ENCODE data around the gene PSORS1C1. TPM values are rescaled to one million over a fixed set of nuclear protein-coding genes. Genes with fewer than 3 reads are reported as not detected.

Gene PSORS1C1
- total and polyA plus RNA-seq, 7 experiments from 2014 or later, result not detected

- Mint-ChIP-seq H3K27me3 (peaks cover 0 to 6% (median 0%) of the 10 kb centered on the region in 5 donors), H3K36me3 (peaks cover 0 to 1% (median 0%) of the 10 kb centered on the region in 5 donors), H3K4me1 (peaks cover 18 to 50% (median 39%) of the 10 kb centered on the region in 7 donors), H3K9me3 (peaks cover 0 to 2% (median 0%) of the 10 kb centered on the region in 11 donors), H3K27ac (peak overlapping the region in 2 of 9 donors; percentile 27 to 56), H3K4me3 (no peak overlapping the region)
- no peaks in the 10 kb centered on the region for H3K27me3 ChIP-seq (ENCODE audit: control insufficient read depth in 2 of 2, insufficient read depth in 2 of 2, low read length in 2 of 2)
- H3K4me3 ChIP-seq (ENCODE audit: low read length), result no peak overlapping the region
- POLR2A ChIA-PET, result interaction anchor here (0.8 to 1.8 kb wide), 3 partner anchors 13 to 269 kb away, joined by 3 to 6 read pairs (median 4); partner anchors contain the start of gene PSORS1C1
- H3K9me3 ChIP-seq (ENCODE audit: control insufficient read depth in 2 of 3, low read length in 3 of 3), result no peaks in the 10 kb centered on the region
- intact Hi-C loops (cut with micrococcal nuclease), result no loop called here
- CTCF ChIA-PET, result interaction anchor here (0.6 to 2.5 kb wide), 5 partner anchors 9 to 362 kb away, joined by 3 to 14 read pairs (median 4); partner anchors contain the start of gene PSORS1C1
- H3K27ac ChIP-seq (ENCODE audit: low read depth, low read length), result no peak overlapping the region
- no peaks in the 10 kb centered on the region for H3K36me3 ChIP-seq (ENCODE audit: control insufficient read depth in 2 of 3, insufficient read depth in 3 of 3, low read length in 3 of 3)
- DNase-seq (no peak), ATAC-seq (no peak)
- peaks cover 28 to 39% of the 10 kb centered on the region in 2 donors for H3K4me1 ChIP-seq (ENCODE audit: control insufficient read depth in 2 of 2, insufficient read depth in 2 of 2, low read length in 2 of 2)
Measured at GRCh38 chr6:31092238-31092637, 22.4 kb upstream of the PSORS1C1 start.

DNA sequence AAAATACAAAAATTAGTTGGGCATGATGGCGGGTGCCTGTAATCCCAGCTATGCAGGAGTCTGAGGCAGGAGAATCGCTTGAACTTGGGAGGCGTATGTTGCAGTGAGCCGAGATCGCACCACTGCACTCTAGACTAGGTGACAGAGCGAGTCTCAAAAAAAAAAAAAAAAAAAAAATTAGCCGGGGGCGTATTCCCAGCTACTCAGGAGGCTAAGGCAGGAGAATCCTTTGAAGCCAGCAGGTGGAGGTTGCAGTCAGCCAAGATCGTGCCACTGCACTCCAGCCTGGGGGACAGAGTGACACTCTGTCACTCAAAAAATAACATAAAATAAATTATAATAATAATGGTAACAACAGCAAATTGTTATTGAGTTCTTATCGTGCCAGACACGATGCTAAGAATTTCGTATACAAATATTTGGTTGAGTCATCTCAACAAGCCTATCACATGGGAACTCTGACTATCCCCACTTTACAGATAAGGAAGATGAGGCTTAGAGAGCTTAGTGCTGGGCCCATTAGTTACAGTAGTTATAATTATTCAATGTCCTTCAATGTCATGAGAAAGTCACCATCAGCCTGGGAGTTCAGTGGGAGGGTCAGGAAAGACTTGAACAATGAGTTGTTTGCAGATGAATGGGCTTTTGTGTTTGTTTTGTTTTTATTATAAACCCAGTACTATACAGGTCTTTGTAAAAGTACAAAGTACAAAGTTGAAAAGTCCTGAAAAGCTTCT is 21.7 kb upstream of the PSORS1C1 start:
- Histone ChIP-seq H3K4me1 (ENCODE audit: control insufficient read depth in 2 of 2, insufficient read depth in 2 of 2, low read length in 2 of 2) (peaks cover 28 to 39% of the 10 kb centered on the region in 2 donors), H3K4me3 (ENCODE audit: low read length) (no peak overlapping the region), H3K27ac (ENCODE audit: low read depth, low read length) (no peak overlapping the region), H3K36me3 (ENCODE audit: control insufficient read depth in 2 of 3, insufficient read depth in 3 of 3, low read length in 3 of 3) (no peaks in the 10 kb centered on the region), H3K9me3 (ENCODE audit: control insufficient read depth in 2 of 3, low read length in 3 of 3) (no peaks in the 10 kb centered on the region), H3K27me3 (ENCODE audit: control insufficient read depth in 2 of 2, insufficient read depth in 2 of 2, low read length in 2 of 2) (no peaks in the 10 kb centered on the region)
- H3K4me3 Mint-ChIP-seq, result peak overlapping the region in 1 of 10 donors; percentile 43
- ChIA-PET CTCF (interaction anchor here (0.6 to 3.5 kb wide), 13 partner anchors 9 to 1231 kb away, joined by 3 to 21 read pairs (median 3); partner anchors contain the start of genes PSORS1C1 and VARS2), POLR2A (interaction anchor here (0.9 to 2.5 kb wide), 10 partner anchors 9 to 560 kb away, joined by 3 to 11 read pairs (median 6); partner anchors contain the start of genes DDR1, PSORS1C1 and VARS2)
- ATAC-seq, result no peak
- peaks cover 0 to 2% (median 0%) of the 10 kb centered on the region in 11 donors for H3K9me3 Mint-ChIP-seq
- H3K27me3 Mint-ChIP-seq, result peaks cover 0 to 4% (median 0%) of the 10 kb centered on the region in 5 donors
- H3K36me3 Mint-ChIP-seq, result peaks cover 0 to 1% (median 0%) of the 10 kb centered on the region in 5 donors
- H3K4me1 Mint-ChIP-seq, result peaks cover 16 to 51% (median 39%) of the 10 kb centered on the region in 7 donors
- DNase-seq, result no peak
- intact Hi-C loops (cut with micrococcal nuclease), result no loop called here
- peak overlapping the region in 7 of 9 donors; percentile 33 to 98 (median 62) for H3K27ac Mint-ChIP-seq

DNA sequence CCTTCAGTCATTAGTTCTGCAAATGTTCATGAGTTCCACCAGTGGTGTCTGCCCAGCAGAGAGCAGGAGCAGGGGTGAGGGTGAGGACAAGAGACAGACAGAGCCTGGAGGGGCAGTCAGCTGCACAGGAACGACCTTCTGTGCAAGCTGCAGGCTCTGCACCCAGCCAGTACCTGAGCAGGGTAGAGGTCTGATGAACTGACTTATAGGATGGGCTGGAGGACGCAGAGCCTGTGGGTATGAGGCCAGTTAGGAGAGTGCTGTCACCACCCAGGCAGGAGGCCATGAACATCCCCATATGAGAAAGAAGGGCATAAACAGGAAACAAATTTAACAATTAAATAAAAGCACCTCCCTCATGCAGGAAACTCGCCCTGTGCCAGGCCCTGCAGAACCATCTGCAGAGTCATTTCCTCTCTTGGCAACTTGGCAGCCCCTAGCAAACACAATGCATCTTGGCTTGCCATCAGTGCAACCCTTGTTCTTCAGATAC is 20.2 kb upstream of the PSORS1C1 start:
- peaks cover 16 to 54% (median 42%) of the 10 kb centered on the region in 7 donors for H3K4me1 Mint-ChIP-seq
- ChIA-PET POLR2A (interaction anchor here (0.6 to 2.5 kb wide), 8 partner anchors 15 to 562 kb away, joined by 3 to 11 read pairs (median 6); partner anchors contain the start of genes DDR1, PSORS1C1 and VARS2), CTCF (interaction anchor here (0.6 to 3.5 kb wide), 11 partner anchors 8 to 412 kb away, joined by 3 to 21 read pairs (median 3); partner anchors contain the start of genes PSORS1C1 and VARS2)
- H3K27me3 ChIP-seq (ENCODE audit: control insufficient read depth in 2 of 2, insufficient read depth in 2 of 2, low read length in 2 of 2), result no peaks in the 10 kb centered on the region
- H3K4me3 Mint-ChIP-seq, result peak overlapping the region; percentile 58 to 91 (median 76)
- ATAC-seq (peak; percentile 78), DNase-seq (peak in 7 of 9 donors; percentile 13 to 75 (median 65))
- H3K36me3 ChIP-seq (ENCODE audit: control insufficient read depth in 2 of 3, insufficient read depth in 3 of 3, low read length in 3 of 3), result no peaks in the 10 kb centered on the region
- H3K9me3 Mint-ChIP-seq, result peaks cover 0 to 2% (median 0%) of the 10 kb centered on the region in 11 donors
- intact Hi-C loops (cut with micrococcal nuclease), result loop anchor here in 1 of 2 donors (1.0 kb wide), 2 partner anchors 21 to 34 kb away; no protein-coding TSS in a partner anchor
- peak overlapping the region; percentile 39 for H3K27ac ChIP-seq (ENCODE audit: low read depth, low read length)
- H3K4me3 ChIP-seq (ENCODE audit: low read length), result peak overlapping the region; percentile 20
- no peaks in the 10 kb centered on the region for H3K9me3 ChIP-seq (ENCODE audit: control insufficient read depth in 2 of 3, low read length in 3 of 3)
- H3K4me1 ChIP-seq (ENCODE audit: control insufficient read depth in 2 of 2, insufficient read depth in 2 of 2, low read length in 2 of 2), result peaks cover 28 to 39% of the 10 kb centered on the region in 2 donors
- peak overlapping the region; percentile 75 to 99 (median 96) for H3K27ac Mint-ChIP-seq
- H3K27me3 Mint-ChIP-seq, result peaks cover 0 to 12% (median 0%) of the 10 kb centered on the region in 5 donors
- peaks cover 0 to 1% (median 0%) of the 10 kb centered on the region in 5 donors for H3K36me3 Mint-ChIP-seq

GRCh38 chr6:31096215-31096614 is 18.4 kb upstream of the PSORS1C1 start:
- peaks cover 0 to 3% (median 0%) of the 10 kb centered on the region in 11 donors for H3K9me3 Mint-ChIP-seq
- H3K27ac ChIP-seq (ENCODE audit: low read depth, low read length), result no peak overlapping the region
- ATAC-seq, result no peak
- H3K27me3 ChIP-seq (ENCODE audit: control insufficient read depth in 2 of 2, insufficient read depth in 2 of 2, low read length in 2 of 2), result no peaks in the 10 kb centered on the region
- no peak for DNase-seq
- ChIA-PET POLR2A (interaction anchor here (0.9 to 2.3 kb wide), 5 partner anchors 9 to 207 kb away, joined by 3 to 9 read pairs (median 4); no protein-coding TSS in a partner anchor), CTCF (interaction anchor here (0.6 to 3.5 kb wide), 6 partner anchors 9 to 745 kb away, joined by 3 to 21 read pairs (median 8); partner anchors contain the start of genes PSORS1C1 and VARS2)
- intact Hi-C loops (cut with micrococcal nuclease), result no loop called here
- no peak overlapping the region for H3K4me3 ChIP-seq (ENCODE audit: low read length)
- H3K27me3 Mint-ChIP-seq, result peaks cover 0 to 16% (median 0%) of the 10 kb centered on the region in 5 donors
- peak overlapping the region in 6 of 9 donors; percentile 51 to 98 (median 78) for H3K27ac Mint-ChIP-seq
- peaks cover 28 to 39% of the 10 kb centered on the region in 2 donors for H3K4me1 ChIP-seq (ENCODE audit: control insufficient read depth in 2 of 2, insufficient read depth in 2 of 2, low read length in 2 of 2)
- peak overlapping the region in 6 of 10 donors; percentile 21 to 64 (median 55) for H3K4me3 Mint-ChIP-seq
- peaks cover 16 to 54% (median 42%) of the 10 kb centered on the region in 7 donors for H3K4me1 Mint-ChIP-seq
- H3K36me3 Mint-ChIP-seq, result peaks cover 0 to 1% (median 0%) of the 10 kb centered on the region in 5 donors
- no peaks in the 10 kb centered on the region for H3K9me3 ChIP-seq (ENCODE audit: control insufficient read depth in 2 of 3, low read length in 3 of 3)
- no peaks in the 10 kb centered on the region for H3K36me3 ChIP-seq (ENCODE audit: control insufficient read depth in 2 of 3, insufficient read depth in 3 of 3, low read length in 3 of 3)

GRCh38 chr6:31096656-31097055 is 17.9 kb upstream of the PSORS1C1 start:
- intact Hi-C loops (cut with micrococcal nuclease), result no loop called here
- no peaks in the 10 kb centered on the region for H3K9me3 ChIP-seq (ENCODE audit: control insufficient read depth in 2 of 3, low read length in 3 of 3)
- ATAC-seq (no peak), DNase-seq (no peak)
- Mint-ChIP-seq H3K36me3 (peaks cover 0 to 1% (median 0%) of the 10 kb centered on the region in 5 donors), H3K4me3 (peak overlapping the region in 4 of 10 donors; percentile 41 to 64 (median 55)), H3K9me3 (peaks cover 0 to 3% (median 0%) of the 10 kb centered on the region in 11 donors), H3K27me3 (peaks cover 0 to 16% (median 0%) of the 10 kb centered on the region in 5 donors), H3K27ac (peak overlapping the region in 3 of 9 donors; percentile 51 to 98 (median 93)), H3K4me1 (peaks cover 16 to 54% (median 42%) of the 10 kb centered on the region in 7 donors)
- no peak overlapping the region for H3K4me3 ChIP-seq (ENCODE audit: low read length)
- POLR2A ChIA-PET, result interaction anchor here (0.6 to 2.3 kb wide), 6 partner anchors 10 to 567 kb away, joined by 3 to 9 read pairs (median 4); no protein-coding TSS in a partner anchor
- H3K27ac ChIP-seq (ENCODE audit: low read depth, low read length), result no peak overlapping the region
- H3K27me3 ChIP-seq (ENCODE audit: control insufficient read depth in 2 of 2, insufficient read depth in 2 of 2, low read length in 2 of 2), result no peaks in the 10 kb centered on the region
- H3K4me1 ChIP-seq (ENCODE audit: control insufficient read depth in 2 of 2, insufficient read depth in 2 of 2, low read length in 2 of 2), result peaks cover 28 to 39% of the 10 kb centered on the region in 2 donors
- CTCF ChIA-PET, result interaction anchor here (0.6 to 2.5 kb wide), 5 partner anchors 9 to 745 kb away, joined by 3 to 15 read pairs (median 4); partner anchors contain the start of gene PSORS1C1
- H3K36me3 ChIP-seq (ENCODE audit: control insufficient read depth in 2 of 3, insufficient read depth in 3 of 3, low read length in 3 of 3), result no peaks in the 10 kb centered on the region

GRCh38 chr6:31098449-31098938 is 16.1 kb upstream of the PSORS1C1 start:
- ChIA-PET POLR2A (no interaction called here), CTCF (no interaction called here)
- Histone ChIP-seq H3K36me3 (ENCODE audit: control insufficient read depth in 2 of 3, insufficient read depth in 3 of 3, low read length in 3 of 3) (no peaks in the 10 kb centered on the region), H3K4me3 (ENCODE audit: low read length) (no peak overlapping the region), H3K4me1 (ENCODE audit: control insufficient read depth in 2 of 2, insufficient read depth in 2 of 2, low read length in 2 of 2) (peaks cover 28 to 34% of the 10 kb centered on the region in 2 donors), H3K27ac (ENCODE audit: low read depth, low read length) (no peak overlapping the region), H3K9me3 (ENCODE audit: control insufficient read depth in 2 of 3, low read length in 3 of 3) (no peaks in the 10 kb centered on the region), H3K27me3 (ENCODE audit: control insufficient read depth in 2 of 2, insufficient read depth in 2 of 2, low read length in 2 of 2) (no peaks in the 10 kb centered on the region)
- DNase-seq (no peak), ATAC-seq (no peak)
- Mint-ChIP-seq H3K4me1 (peaks cover 16 to 49% (median 44%) of the 10 kb centered on the region in 7 donors), H3K27ac (peak overlapping the region in 2 of 9 donors; percentile 20 to 59), H3K36me3 (peaks cover 0 to 1% (median 0%) of the 10 kb centered on the region in 5 donors), H3K9me3 (peaks cover 0 to 3% (median 0%) of the 10 kb centered on the region in 11 donors), H3K4me3 (no peak overlapping the region), H3K27me3 (peaks cover 0 to 21% (median 0%) of the 10 kb centered on the region in 5 donors)
- intact Hi-C loops (cut with micrococcal nuclease), result no loop called here

Measured in naive thymus-derived CD4-positive, alpha-beta T cell (primary cell).